Fibroblast of skin of back (primary cell): ENCODE data around the gene EEF1AKMT4.
"Not testable (repeated sequence)": the region's sequence is repeated elsewhere in the genome, so short reads cannot be mapped to it uniquely, and the experiment has no call there.

Experiments
- DNase-seq: peaks from one replicate; pipeline ENCODE4 v3.0.0-alpha.2; 2013

Gene EEF1AKMT4

GRCh38 chr3:184261270-184261853 lies 11.9 kb downstream of the EEF1AKMT4 start, which contains the start of gene CAMK2N2:
CAMK2N2 (minus strand) TSS chr3:184261553; CDS start chr3:184261285, 268 bp downstream.
- peak; percentile 58 for DNase-seq

DNA sequence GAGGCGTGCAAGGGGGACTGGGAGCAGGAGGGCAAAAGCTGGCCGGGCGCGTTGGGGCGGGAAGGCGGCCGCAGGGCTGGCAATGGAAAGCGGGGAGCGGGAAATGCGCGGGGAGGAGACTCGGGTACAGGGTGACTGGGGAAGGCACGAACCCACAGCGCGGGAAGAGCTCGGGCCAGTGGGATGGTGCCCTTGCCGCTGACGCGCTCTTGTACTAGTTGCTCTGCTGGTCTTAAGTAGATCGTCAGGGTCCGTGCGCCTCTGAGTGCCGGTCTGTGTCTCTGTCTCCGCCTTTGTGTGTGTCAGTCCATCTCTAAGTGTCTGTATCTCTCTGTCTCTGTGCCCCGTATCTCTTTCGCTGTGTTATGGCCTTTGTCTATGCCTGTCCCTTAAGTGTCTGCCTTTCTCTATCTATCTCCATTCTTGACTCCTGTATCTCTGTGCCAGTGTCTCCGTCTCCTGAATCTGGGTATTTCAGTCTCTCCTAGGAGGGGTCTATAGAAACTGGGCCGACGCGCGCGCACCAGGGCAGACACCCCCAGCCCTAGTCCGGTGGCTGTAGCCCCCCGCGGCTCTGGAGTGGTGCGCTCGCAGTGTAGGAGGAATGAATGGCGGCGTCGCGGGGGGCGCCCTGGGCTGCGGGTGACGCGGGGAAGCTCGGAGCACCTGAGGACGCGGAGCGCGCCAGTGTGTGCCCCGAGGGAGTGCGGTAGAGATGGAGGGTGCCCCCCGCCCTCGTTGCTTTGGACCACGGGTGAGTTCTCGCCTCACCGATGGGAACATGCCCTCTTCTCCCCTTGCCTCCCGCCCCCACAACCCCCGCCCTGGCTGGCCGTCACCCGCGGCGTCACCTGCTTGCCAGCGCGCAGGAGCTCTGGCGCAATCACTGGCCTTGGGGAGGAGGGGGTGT lies 12.6 kb downstream of the EEF1AKMT4 start:
- peak; percentile 13 for DNase-seq

- DNase-seq: no peak
Measured at GRCh38 chr3:184262764-184263179, 13.3 kb downstream of the EEF1AKMT4 start.

- DNase-seq: not testable (repeated sequence)
Measured at GRCh38 chr3:184267249-184267648, 17.8 kb downstream of the EEF1AKMT4 start.

- DNase-seq: no peak
Measured at GRCh38 chr3:184272269-184272668, 22.8 kb downstream of the EEF1AKMT4 start.

DNA sequence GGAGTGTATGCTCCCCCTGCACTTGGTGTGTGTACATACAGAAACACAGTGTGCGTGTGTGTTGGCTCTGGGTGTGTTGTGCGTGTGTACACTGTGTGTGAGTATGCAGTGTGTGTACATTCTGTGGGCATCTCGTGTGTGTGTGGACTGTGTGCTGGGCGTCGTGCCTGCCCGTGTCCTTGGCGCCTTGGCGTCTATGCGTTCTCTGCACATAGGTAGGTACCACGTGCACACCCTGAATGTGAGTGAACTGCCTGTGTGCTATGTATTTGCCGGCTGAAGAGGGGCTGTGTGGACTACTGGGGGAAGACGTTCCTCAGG lies 25.9 kb downstream of the EEF1AKMT4 start:
- no peak for DNase-seq

- DNase-seq: peak; percentile 9
Measured at GRCh38 chr3:184275961-184276910, 26.8 kb downstream of the EEF1AKMT4 start, which contains the start of gene ECE2. ECE2 (plus strand) TSS chr3:184276022; CDS start chr3:184276154, 132 bp downstream.

DNA sequence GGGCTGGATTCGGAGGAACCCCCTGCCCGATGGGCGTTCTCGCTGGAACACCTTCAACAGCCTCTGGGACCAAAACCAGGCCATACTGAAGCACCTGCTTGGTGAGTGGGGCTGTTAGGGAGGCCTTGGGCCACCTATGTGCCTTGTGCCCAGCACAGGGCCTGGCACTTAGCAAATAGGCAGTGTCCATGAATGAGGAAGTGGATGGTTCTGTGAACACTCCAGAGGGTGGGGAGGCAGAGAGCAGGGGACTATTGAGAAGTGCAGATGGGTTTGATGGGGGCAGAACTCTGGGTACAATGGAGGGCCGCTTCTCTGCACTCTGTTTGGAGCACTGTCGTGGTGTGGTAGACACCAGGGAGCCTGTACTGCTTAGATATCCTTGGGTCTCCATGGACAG lies 27.9 kb downstream of the EEF1AKMT4 start:
- no peak for DNase-seq

DNA sequence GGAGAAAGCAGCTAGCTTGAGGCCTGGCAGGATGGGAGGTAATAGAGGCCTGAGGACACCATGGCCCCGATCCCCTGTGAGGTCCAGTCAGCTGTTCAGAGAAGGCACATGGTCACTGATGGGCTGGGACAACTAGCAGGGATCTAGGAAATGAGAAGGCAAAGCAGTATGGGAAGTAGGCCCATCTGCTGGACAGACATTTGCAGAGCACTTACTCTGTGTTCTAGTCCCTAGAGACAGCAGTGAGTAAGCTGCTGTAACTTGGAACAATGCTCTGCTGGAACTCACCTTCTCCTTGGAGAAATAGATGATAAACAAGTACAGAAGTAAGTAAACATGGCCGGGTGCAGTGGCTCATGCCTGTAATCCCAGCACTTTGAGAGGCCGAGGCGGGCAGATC lies 33.5 kb downstream of the EEF1AKMT4 start:
- no peak for DNase-seq

DNA sequence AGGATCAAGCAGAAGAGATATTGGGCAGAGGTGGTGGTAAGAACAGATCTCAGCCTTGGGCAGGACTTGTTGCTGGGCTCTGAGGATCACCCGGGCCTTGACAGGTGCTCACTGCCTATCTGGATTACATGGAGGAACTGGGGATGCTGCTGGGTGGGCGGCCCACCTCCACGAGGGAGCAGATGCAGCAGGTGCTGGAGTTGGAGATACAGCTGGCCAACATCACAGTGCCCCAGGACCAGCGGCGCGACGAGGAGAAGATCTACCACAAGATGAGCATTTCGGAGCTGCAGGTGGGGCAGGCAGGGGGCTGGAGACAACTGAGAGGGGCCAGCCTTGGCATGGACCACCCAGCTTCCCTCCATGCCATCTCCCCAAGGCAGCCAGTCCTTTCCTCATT lies 34.2 kb downstream of the EEF1AKMT4 start:
- no peak for DNase-seq

DNA sequence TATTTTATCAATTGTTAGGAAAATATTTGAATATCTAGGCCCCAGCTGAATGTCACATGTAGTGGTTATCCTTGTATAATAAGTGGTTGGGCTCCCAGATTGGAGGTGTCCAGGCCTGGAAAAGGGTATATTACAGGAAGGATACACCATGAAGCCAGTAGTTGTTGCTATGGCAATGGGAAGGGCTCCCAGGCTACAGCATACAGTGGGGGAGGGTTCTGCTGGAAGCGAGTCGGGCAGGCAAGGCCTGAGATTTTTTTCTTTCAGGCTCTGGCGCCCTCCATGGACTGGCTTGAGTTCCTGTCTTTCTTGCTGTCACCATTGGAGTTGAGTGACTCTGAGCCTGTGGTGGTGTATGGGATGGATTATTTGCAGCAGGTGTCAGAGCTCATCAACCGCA lies 35.2 kb downstream of the EEF1AKMT4 start:
- peak; percentile 69 for DNase-seq

GRCh38 chr3:184289426-184289938 lies 40.0 kb downstream of the EEF1AKMT4 start:
- peak; percentile 36 for DNase-seq

GRCh38 chr3:184290331-184290730 lies 40.9 kb downstream of the EEF1AKMT4 start:
- DNase-seq: no peak

- no peak for DNase-seq
Measured at GRCh38 chr3:184291044-184291737, 41.7 kb downstream of the EEF1AKMT4 start.

GRCh38 chr3:184291738-184292445 lies 42.4 kb downstream of the EEF1AKMT4 start:
- DNase-seq: no peak

- DNase-seq: no peak
Measured at GRCh38 chr3:184295771-184296170, 46.3 kb downstream of the EEF1AKMT4 start.

DNA sequence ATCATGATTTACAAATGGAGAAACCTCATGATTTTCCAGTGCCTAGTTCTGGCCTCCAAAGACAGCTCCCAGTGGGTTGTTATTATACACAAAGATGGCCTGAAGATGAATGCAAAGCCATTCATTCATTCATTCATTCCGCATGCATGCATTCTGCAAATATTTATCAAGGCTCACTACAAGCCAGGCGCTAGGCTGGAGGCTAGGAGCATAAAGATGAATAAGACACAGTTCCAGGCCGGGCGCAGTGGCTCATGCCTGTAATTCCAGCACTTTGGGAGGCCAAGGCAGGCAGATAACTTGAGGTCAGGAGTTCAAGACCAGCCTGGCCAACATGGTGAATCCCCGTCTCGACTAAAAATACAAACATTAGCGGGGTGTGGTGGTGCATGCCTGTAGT lies 47.1 kb downstream of the EEF1AKMT4 start:
- DNase-seq: no peak

- peak; percentile 96 for DNase-seq
Measured at GRCh38 chr3:184298759-184299487, 49.5 kb downstream of the EEF1AKMT4 start, which contains the start of gene PSMD2. PSMD2 (plus strand) TSS chr3:184299241; CDS start chr3:184299267, 26 bp downstream.

GRCh38 chr3:184299488-184300377 lies 50.3 kb downstream of the EEF1AKMT4 start:
- peak; percentile 46 for DNase-seq
